ENCODE measurements around the gene SDK1.
"Not testable (repeated sequence)": the region's sequence is repeated elsewhere in the genome, so short reads cannot be mapped to it uniquely, and the experiment has no call there.

Gene SDK1

GRCh38 chr7:3754493-3755341, 453.7 kb downstream of the SDK1 start:
- DNase-seq, result no peak

DNA sequence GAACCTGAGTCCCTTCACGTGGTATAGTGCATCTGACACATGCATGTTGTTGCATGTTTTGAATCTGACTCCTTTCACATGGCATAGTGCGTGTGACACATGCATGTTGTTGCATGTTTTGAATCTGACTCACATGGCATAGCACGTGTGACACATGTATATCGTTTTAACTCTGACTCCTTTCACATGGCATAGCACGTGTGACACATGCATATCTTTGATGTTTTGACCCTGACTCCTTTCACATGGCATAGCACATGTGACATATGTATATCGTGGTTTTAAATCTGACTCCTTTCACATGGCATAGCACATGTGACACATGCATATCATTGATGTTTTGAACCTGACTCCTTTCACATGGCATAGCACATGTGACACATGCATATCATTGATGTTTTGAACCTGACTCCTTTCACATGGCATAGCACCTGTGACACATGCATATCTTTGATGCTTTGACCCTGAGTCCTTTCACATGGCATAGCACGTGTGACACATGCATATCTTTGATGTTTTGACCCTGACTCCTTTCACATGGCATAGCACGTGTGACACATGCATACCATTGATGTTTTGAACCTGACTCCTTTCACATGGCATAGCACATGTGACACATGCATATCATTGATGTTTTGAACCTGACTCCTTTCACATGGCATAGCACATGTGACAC, 454.9 kb downstream of the SDK1 start:
- DNase-seq, result not testable (repeated sequence)

GRCh38 chr7:3757059-3757458, 456.0 kb downstream of the SDK1 start:
- DNase-seq, result no peak

DNA sequence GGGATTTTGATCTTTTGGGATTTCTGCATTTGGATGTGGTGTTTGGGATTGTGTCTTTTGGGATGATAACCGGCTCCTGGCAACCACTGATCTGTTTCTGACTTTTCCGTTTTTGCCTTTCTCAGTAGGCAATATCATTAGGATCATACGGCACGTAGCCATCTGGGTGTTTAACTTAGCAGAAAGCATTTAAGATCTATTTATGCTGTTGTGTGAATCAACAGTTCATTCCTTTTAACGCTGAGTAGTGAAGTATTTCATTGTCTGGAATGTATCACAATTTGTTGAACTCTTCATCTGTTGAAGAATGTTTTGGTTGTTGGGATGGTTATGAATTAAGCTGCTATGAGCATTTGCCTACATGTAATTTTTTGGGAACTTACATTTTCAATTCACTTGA, 459.6 kb downstream of the SDK1 start:
- DNase-seq, result peak; percentile 17

GRCh38 chr7:3762146-3762831, 461.2 kb downstream of the SDK1 start:
- DNase-seq, result peak; percentile 87

DNA sequence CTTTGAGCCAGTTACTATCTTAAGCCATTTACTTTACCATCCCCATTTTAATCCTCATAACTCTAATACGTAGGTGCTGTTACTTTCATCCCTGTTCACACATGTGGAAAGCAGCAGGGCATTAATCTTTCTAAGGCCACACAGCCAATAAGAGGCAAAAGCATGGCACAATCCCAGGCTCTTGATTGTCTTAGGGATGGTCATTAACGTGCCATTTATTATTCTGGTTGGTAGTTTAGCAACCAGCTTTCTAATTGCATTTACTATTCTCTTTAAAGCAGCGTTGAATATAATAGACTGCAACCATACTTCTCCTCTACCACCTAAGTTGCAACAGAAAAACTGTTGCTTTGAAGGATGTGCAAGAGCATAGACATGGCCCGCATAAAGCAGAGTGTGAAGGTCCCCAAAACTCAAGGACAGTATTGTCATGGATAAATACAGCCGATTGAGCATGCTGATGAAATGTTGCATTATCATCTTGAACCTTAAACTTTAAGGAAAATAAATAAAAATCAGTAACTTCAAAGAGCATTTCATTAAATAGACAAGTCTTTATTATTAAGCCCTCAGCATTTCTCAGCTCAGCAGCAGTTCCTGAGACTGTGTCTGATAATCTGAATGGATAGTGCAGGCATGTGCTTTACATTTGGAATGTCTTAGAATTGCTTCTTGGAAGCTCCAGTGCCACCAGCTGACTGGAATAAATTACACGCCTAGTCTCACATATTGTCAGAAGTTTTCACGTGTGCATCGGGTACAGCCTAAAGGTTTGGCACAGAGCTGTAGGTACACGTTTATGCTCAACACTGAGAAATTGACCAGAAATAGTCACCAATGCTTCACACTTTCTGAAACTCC, 467.1 kb downstream of the SDK1 start:
- DNase-seq, result no peak

DNA sequence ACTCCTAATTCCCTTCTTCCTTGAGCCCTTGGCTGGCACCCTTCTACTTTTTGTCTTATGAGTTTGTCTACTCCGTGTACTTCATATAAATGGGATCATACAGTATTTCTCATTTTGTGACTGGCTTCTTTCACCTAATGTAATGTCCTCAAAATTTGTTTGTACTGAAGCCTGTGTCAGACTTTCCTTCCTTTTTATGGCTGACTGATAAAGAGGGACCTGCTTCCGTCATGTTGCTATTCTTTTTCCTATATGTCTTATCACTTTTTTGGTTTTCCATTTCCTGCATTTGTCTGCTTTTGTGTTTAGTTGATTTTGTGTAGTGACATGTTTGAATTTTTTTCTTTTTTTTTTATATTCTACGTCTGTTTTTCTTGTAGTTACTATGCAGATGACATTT, 470.9 kb downstream of the SDK1 start:
- no peak for DNase-seq

DNA sequence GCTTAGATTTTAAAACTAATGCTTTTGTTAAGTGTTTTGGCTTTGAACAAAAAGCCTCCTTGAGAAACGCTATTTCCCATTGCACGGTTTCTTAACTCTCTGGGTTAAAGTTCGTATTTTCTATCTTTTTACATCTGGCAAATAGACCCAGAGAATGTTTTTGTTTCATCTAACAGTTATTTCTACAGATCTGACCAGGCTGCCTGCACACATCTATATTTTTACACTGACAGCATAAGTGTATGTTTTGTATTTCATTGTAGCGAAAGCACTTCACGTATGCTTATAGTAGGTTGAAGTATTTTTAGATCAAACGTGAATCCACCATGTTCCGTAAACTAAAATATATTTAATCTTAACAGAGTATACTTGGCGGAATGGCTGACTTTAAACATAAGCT, 477.3 kb downstream of the SDK1 start:
- no peak for DNase-seq

GRCh38 chr7:3780016-3780415, 479.0 kb downstream of the SDK1 start:
- no peak for DNase-seq

GRCh38 chr7:3780525-3780924, 479.5 kb downstream of the SDK1 start:
- no peak for DNase-seq

- DNase-seq, result no peak
Measured at GRCh38 chr7:3781607-3782006, 480.6 kb downstream of the SDK1 start.

DNA sequence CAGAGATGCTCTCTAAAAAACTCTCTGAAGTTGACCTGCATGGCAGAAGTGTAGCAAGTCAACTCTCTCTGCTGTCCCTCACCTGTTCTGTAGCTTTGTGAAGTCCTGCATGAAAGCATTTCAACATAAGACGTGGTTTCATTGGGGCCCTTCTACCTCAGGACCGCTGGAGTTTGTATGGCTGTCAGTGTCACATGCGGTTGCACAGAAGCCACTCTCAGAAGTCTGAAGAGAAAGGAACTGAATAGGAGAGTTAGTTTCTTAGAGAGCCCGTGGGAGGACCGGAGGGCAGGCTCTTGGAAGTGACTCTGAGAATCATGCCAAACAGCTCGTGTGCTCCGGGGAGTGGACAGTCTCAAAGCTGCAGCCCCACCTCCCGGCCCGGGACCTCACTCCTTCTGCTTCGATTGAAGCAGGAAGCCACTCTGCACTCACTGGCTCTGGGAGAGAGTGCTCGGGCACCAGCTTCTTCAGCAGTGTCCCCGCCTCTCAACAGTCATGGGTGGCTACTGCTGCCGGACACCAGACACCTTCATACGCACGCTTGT, 486.7 kb downstream of the SDK1 start:
- DNase-seq, result no peak

- no peak for DNase-seq
Measured at GRCh38 chr7:3790803-3791202, 489.8 kb downstream of the SDK1 start.

DNA sequence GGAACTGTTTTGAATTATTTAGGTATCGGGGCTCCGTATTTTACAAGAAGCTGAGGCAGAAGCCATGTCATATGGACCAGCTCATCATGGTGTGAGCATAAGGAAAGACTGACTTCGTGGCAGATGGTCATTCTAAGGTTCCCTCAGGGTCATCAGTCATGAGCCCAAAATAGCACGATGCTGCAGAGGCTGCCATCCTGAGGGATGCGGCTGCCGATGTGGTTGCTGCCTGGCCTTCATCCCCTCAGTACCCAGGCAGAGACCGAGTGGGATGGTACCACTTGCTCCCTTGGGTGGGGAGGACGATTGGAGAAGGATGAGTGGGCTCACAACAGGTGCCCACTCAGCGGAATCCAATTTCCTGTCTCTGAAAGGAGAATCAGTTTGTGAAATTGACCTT, 490.3 kb downstream of the SDK1 start:
- no peak for DNase-seq

DNA sequence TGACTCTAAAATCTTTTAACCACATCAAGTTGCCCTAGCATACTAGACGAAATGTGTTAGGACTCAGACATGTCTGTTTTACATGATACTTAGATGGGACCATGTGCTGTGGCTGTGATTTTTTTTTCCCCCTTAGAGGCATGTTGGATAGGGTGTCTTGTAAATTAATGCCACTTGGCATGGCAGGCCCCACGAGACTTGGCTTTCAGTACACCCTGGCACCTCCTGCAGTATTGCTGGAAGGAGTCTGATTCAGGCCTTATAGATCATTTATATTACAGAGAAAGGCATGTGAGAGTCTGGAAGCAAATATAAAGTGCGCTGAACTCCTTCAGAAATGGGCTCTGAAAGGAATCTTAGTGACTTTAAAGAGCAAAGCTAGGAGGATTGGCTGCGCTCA, 494.1 kb downstream of the SDK1 start:
- no peak for DNase-seq

DNA sequence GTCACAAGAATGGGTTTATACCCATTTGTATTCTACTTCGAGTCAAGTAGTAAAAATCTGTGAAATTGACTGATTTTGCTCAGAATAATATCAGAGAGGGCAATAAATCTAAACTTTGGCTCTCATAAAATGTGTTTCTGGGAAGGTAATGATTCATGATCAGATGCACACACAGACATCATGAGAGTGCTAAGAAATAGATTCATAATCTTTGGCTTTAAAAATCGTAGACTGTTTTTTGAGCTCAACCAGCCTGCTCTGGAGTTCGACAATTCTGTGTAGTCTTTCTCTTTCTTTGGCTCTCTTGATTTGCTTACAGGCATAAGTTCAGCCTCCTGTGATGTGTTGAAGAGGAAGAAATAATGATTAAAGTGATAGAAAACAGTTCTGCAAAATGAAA, 494.7 kb downstream of the SDK1 start:
- DNase-seq, result no peak

DNA sequence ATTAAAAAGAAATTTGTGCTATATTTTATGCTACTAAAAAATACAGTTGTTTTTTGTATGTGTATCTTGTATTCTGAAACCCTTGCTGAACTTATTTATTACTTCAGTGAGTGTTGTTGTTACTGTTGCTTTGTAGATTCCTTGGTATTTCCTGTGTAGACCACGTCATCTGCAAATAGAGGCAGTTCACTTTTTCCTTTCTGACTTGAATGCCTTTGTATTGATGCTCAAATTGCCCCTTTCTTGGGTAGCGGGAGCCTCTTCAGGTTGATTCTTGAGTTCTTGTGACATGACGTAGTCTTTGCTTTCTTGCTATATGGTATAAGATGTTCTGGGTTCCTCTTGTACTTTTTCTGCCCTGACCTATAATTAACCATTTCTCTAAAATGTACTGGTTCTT, 504.1 kb downstream of the SDK1 start:
- no peak for DNase-seq

DNA sequence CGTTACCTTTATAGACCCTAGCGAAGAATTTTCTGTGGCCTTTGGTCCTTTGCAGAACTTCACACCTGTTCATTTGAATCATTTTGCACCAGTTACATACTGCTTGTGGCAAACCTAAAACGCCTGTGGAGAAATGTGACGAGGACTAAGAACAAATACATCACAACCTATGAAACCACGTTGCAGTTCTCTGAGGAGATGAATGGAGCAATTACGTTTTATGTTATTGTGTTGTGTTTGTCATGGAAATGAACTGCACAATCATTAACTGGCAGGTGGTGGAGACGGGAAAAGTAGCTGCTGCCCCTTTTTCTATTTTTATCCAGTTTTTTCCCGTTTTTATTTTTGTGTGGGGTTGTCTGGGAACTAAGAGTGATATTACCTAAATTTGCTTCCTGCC, 505.5 kb downstream of the SDK1 start:
- no peak for DNase-seq

GRCh38 chr7:3807824-3808223, 506.8 kb downstream of the SDK1 start:
- no peak for DNase-seq

DNA sequence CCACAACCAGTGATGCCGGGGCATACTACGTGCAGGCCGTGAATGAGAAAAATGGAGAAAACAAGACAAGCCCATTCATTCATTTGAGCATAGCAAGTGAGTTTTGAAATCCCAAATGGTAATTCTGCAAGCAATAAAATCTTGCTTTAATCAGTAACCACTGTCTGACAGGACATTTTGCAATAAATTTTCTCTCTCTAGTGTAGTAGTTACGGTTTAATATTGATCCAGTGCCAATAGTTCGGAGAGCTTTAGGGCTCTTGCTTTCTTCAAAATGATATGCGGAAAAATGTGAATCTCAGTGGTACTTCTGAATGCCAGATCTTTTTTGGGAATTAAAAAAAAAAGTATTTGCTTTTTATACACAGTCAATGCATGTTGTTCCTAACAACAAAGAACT, 520.4 kb downstream of the SDK1 start:
- no peak for DNase-seq

DNA sequence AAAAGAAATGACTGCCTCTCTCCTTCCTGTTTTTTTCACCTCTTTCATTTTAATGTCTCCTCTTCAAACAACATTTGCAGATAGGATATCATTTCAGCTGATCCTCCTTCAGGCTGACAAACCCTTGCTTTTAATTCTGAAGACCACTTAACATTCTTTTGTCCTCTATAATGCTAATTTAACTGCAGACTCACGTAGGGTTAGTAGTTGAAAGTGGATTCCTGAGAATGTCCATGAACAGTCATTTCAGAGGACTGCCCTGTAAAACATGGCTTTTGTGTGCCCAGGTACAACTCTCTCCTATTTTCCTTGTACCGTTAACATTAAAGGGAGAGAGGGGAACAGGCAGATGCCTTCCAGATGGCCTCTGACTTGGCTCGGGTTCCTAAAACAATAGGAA, 524.4 kb downstream of the SDK1 start:
- DNase-seq, result no peak

GRCh38 chr7:3832199-3832598, 531.1 kb downstream of the SDK1 start:
- no peak for DNase-seq

GRCh38 chr7:3835109-3835508, 534.1 kb downstream of the SDK1 start:
- no peak for DNase-seq

All from NCI-H526 treated with DMSO at 0.1 percent for 48 hours (cell line).